ENCODE measurements around the gene MRPS14.

DNA sequence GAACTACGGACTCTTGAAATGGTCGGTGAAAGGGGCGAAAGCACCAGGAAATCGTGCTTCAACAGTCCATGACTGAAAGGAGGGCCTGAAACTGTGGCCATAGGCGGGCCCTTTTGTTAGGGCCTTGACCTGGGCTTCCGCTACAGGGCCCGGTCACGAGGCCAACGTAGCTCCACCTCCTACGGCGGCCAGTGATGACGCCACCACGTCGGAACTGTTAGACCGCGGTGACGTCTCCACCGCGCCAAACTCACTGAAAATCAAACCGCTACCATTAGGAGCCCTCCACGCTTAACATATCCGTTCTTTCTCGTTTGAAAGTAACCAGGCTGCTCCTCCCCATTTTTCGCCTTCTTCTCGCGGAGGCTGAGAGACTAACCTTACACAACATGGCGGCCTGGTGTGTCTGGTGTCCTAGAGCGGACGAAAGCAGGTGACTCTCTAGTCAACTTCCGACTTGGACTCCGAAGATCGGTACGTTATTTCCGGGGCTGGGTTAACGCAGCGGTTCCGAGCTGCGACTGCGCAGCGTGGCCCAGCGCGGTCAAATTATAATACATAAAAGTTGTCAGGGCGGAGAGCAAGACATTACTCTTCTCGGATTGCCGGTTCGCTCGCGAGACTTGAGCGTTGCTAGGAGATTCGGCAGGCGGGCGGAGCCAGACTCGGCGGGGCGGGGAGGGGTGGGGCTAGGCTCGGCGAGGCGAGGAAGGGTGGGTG is 23.8 kb downstream of the MRPS14 start:
- TF ChIP-seq, protein P1, sequence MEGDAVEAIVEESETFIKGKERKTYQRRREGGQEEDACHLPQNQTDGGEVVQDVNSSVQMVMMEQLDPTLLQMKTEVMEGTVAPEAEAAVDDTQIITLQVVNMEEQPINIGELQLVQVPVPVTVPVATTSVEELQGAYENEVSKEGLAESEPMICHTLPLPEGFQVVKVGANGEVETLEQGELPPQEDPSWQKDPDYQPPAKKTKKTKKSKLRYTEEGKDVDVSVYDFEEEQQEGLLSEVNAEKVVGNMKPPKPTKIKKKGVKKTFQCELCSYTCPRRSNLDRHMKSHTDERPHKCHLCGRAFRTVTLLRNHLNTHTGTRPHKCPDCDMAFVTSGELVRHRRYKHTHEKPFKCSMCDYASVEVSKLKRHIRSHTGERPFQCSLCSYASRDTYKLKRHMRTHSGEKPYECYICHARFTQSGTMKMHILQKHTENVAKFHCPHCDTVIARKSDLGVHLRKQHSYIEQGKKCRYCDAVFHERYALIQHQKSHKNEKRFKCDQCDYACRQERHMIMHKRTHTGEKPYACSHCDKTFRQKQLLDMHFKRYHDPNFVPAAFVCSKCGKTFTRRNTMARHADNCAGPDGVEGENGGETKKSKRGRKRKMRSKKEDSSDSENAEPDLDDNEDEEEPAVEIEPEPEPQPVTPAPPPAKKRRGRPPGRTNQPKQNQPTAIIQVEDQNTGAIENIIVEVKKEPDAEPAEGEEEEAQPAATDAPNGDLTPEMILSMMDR (IDR thresholded peaks at IDR 0.05): no peak
- TF ChIP-seq POLR2A (IDR thresholded peaks at IDR 0.05): peak in 1 of 2 donors; percentile 94
- TF ChIP-seq POLR2AphosphoS5 (IDR thresholded peaks at IDR 0.05; ENCODE audit: insufficient read depth in 1 of 2, low read depth in 1 of 2): peak; percentile 97 to 99
